GM12878 (cell line): ENCODE measurements around the gene ACSS1. TPM values are rescaled to one million over a fixed set of nuclear protein-coding genes. Genes with fewer than 3 reads are reported as not detected.

Experiments used
- ATAC-seq: fragments of 200-7000 bp; cut with Tn5 transposase; 3 replicates; pipeline ENCODE4 v1.9.1; 2020; ENCODE audit warnings: mild to moderate bottlenecking, moderate library complexity
- BruUV-seq: library from RNA; stranded (reverse); fragments of 400-500 nt; replicated peaks from 2 replicates; lab custom pipeline; 2021; lab: Mats Ljungman, UMichigan
- CTCF ChIA-PET: fragments of 300-600 bp; sonication (Branson Sonifier 250); formaldehyde crosslinking; extraction: SDS; loops from one replicate; lab custom pipeline; 2021; ENCODE audit warnings: inconsistent platforms; lab: Yijun Ruan, JAX
- POLR2A ChIA-PET: fragments of 350-600 bp; formaldehyde crosslinking; extraction: SDS; loops from one replicate; lab custom pipeline; 2021; ENCODE audit warnings: inconsistent platforms; lab: Charles Lee
- RAD21 ChIA-PET: fragments of 300-600 bp; sonication (Branson Sonifier 250); formaldehyde crosslinking; loops from one replicate; lab custom pipeline; 2023; ENCODE audit warnings: antibody characterized with exemption; ENCODE audit not compliant: unreplicated experiment; lab: Charles Lee
- SMC1A ChIA-PET: fragments of 300-600 bp; sonication (Branson Sonifier 250); formaldehyde crosslinking; loops from one replicate; lab custom pipeline; 2023; ENCODE audit not compliant: unreplicated experiment, uncharacterized antibody; lab: Charles Lee
- DNase-seq: peaks from one replicate; pipeline ENCODE4 v3.0.0-alpha.2; 2011; ENCODE audit warnings: low read depth, low spot score
- FAIRE-seq: peaks from 3 replicates; lab custom pipeline; 2011; peaks lifted over from hg19 to GRCh38; lab: Jason Lieb, UNC
- H2AFZ ChIP-seq: 2 replicates; pipeline ENCODE4 v1.6.0; 2011; ENCODE audit warnings: low read depth, low read length, control low read depth; ENCODE audit not compliant: control insufficient read depth
- H3K27ac ChIP-seq: 2 replicates; pipeline ENCODE4 v1.5.1; 2011; ENCODE audit warnings: control low read depth; ENCODE audit not compliant: control insufficient read depth, insufficient read depth
- H3K27me3 ChIP-seq, 2 experiments: replicated peaks in 1 of 2; 2 replicates each; pipeline versions ENCODE4 v1.6.0 to v1.6.1; 2011; ENCODE audit warnings: low read length in 1 of 2; ENCODE audit not compliant: control insufficient read depth in 2 of 2, insufficient read depth in 2 of 2
- H3K36me3 ChIP-seq, 2 experiments: 2 replicates each; pipeline ENCODE4 v1.5.1; 2011; ENCODE audit warnings: low read length in 1 of 2; ENCODE audit not compliant: control insufficient read depth in 2 of 2, insufficient read depth in 2 of 2
- H3K4me1 ChIP-seq: 2 replicates; pipeline ENCODE4 v1.6.1; 2011; ENCODE audit warnings: mild to moderate bottlenecking, low read length, moderate library complexity, mixed read lengths; ENCODE audit not compliant: control insufficient read depth, insufficient read depth
- H3K4me2 ChIP-seq: 2 replicates; pipeline ENCODE4 v1.6.0; 2011; ENCODE audit warnings: control low read depth; ENCODE audit not compliant: control insufficient read depth, insufficient read depth
- H3K4me3 ChIP-seq: fragments of 200-600 bp; sonication (generic); 2 replicates; pipeline ENCODE4 v1.5.1; 2016
- H3K79me2 ChIP-seq: 2 replicates; pipeline ENCODE4 v1.6.0; 2011; ENCODE audit warnings: low read length; ENCODE audit not compliant: control insufficient read depth, insufficient read depth
- H3K9ac ChIP-seq: 2 replicates; pipeline ENCODE4 v1.8.0; 2011; ENCODE audit warnings: low read length, control low read depth, mixed read lengths; ENCODE audit not compliant: control insufficient read depth, insufficient read depth
- H3K9me3 ChIP-seq: replicated peaks from 3 replicates; pipeline ENCODE4 v1.5.1; 2011; ENCODE audit warnings: mild to moderate bottlenecking, low read length; ENCODE audit not compliant: control insufficient read depth, insufficient read depth
- H4K20me1 ChIP-seq: 2 replicates; pipeline ENCODE4 v1.6.0; 2011; ENCODE audit not compliant: control insufficient read depth, insufficient read depth
- BCL3 ChIP-seq: IDR thresholded peaks from 2 replicates; pipeline ENCODE4 v1.6.1; 2011; ENCODE audit warnings: borderline replicate concordance, low read depth, mild to moderate bottlenecking, moderate library complexity, low read length; ENCODE audit not compliant: insufficient read depth, poor library complexity, severe bottlenecking
- CHD1 ChIP-seq: IDR thresholded peaks from 2 replicates; pipeline ENCODE4 v1.6.1; 2012; ENCODE audit warnings: low read depth, low read length, improper control_type of control experiment
- CHD4 ChIP-seq: fragments of 200-600 bp; sonication (generic); IDR thresholded peaks from 2 replicates; pipeline ENCODE4 v1.6.1; 2016; ENCODE audit warnings: mild to moderate bottlenecking
- CREB1 ChIP-seq: IDR thresholded peaks from 2 replicates; pipeline ENCODE4 v1.6.1; 2012; ENCODE audit warnings: low read depth, mild to moderate bottlenecking, inconsistent platforms
- DPF2 ChIP-seq: fragments of 450-650 bp; IDR thresholded peaks from 2 replicates; pipeline ENCODE4 v1.6.1; 2017; ENCODE audit warnings: mild to moderate bottlenecking
- EGR1 ChIP-seq, 2 experiments: IDR thresholded peaks; 1 replicate in 1 of 2; 2 replicates in 1 of 2; pipeline ENCODE4 v1.6.1; 2011 to 2012; ENCODE audit warnings: low read depth in 2 of 2, low read length in 2 of 2, borderline replicate concordance in 1 of 2, mild to moderate bottlenecking in 1 of 2, moderate library complexity in 1 of 2
- HDGF ChIP-seq: fragments of 450-650 bp; IDR thresholded peaks from 2 replicates; pipeline ENCODE4 v1.6.1; 2016; ENCODE audit warnings: antibody characterized with exemption
- IRF3 ChIP-seq: fragments of 450-650 bp; IDR thresholded peaks from 2 replicates; pipeline ENCODE4 v1.6.1; 2014; ENCODE audit warnings: mild to moderate bottlenecking
- KDM1A ChIP-seq: fragments of 200-600 bp; sonication (generic); IDR thresholded peaks from 2 replicates; pipeline ENCODE4 v1.6.1; 2016; ENCODE audit warnings: borderline replicate concordance
- MTA2 ChIP-seq: fragments of 450-650 bp; IDR thresholded peaks from 2 replicates; pipeline ENCODE4 v1.6.1; 2016; ENCODE audit warnings: low read depth, mild to moderate bottlenecking, moderate library complexity
- NFYB ChIP-seq: IDR thresholded peaks from 2 replicates; pipeline ENCODE4 v1.6.1; 2011; ENCODE audit warnings: low read depth, mild to moderate bottlenecking, low read length, improper control_type of control experiment, moderate library complexity; ENCODE audit not compliant: insufficient read depth
- POLR2AphosphoS2 ChIP-seq: IDR thresholded peaks from 2 replicates; pipeline ENCODE4 v1.6.1; 2011; ENCODE audit warnings: low read depth, mild to moderate bottlenecking, low read length, improper control_type of control experiment, moderate library complexity
- RAD51 ChIP-seq: fragments of 450-650 bp; IDR thresholded peaks from 2 replicates; pipeline ENCODE4 v1.6.1; 2016; ENCODE audit warnings: moderate library complexity, mild to moderate bottlenecking, inconsistent platforms
- RFX5 ChIP-seq: IDR thresholded peaks from 2 replicates; pipeline ENCODE4 v1.6.1; 2011; ENCODE audit warnings: low read depth, low read length, improper control_type of control experiment
- ZNF622 ChIP-seq: fragments of 450-650 bp; IDR thresholded peaks from 2 replicates; pipeline ENCODE4 v1.6.1; 2017; ENCODE audit warnings: mild to moderate bottlenecking, inconsistent platforms
- ZSCAN29 ChIP-seq: fragments of 450-650 bp; IDR thresholded peaks from 2 replicates; pipeline ENCODE4 v1.6.1; 2017; ENCODE audit warnings: mild to moderate bottlenecking, moderate library complexity
- WGBS: methylation state at CpG from one replicate; pipeline ENCODE4 v1.1.6; 2016; ENCODE audit warnings: low lambda C conversion rate; ENCODE audit not compliant: insufficient replicate concordance, insufficient coverage; ENCODE audit errors: missing lambda C conversion rate; 5-methylcytosine and 5-hydroxymethylcytosine counted together
- in situ Hi-C: fragments of 300-500 bp; cut with MboI; formaldehyde crosslinking; loops from 9 replicates; pipeline ENCODE4 v1.14.3; 2018; ENCODE audit warnings: mixed read lengths
- intact Hi-C: fragments of 100-400 bp; cut with micrococcal nuclease; formaldehyde crosslinking; loops from one replicate; pipeline ENCODE4 v1.14.2; 2022; ENCODE audit not compliant: unreplicated experiment
- polyA plus RNA-seq, 11 experiments: library from polyadenylated mRNA; depleted of rRNA in 4 of 11; unstranded in 6 of 11; stranded (reverse) in 5 of 11; fragments of >200 nt; fragmentation: Nextera tagmentation in 4 of 11; fragmentation: Illumina TruSeq in 1 of 11; extraction: Ambion mirVana in 4 of 11; extraction: Trizol in 1 of 11; gene quantifications; 1 replicate in 1 of 11; 2 replicates in 10 of 11; pipeline versions ENCODE4 v1.2.1 to v1.2.3, GENCODE V29; 2011 to 2016; ENCODE audit warnings: inconsistent platforms in 2 of 11, missing spikeins in 2 of 11, low read depth in 1 of 11
- total RNA-seq, 4 experiments: library from RNA; depleted of rRNA in 3 of 4; stranded (reverse); fragments of >200 nt in 3 of 4; fragmentation: Illumina TruSeq in 1 of 4; extraction: Trizol in 1 of 4; gene quantifications; 2 replicates each; pipeline versions ENCODE4 v1.2.1 to v1.2.3, GENCODE V29; 2013 to 2021

Gene ACSS1
- total and polyA plus RNA-seq, 10 of the 15 experiments (the other 5 are each of a cell fraction or from before 2014, with no cell fraction given), result 1.3 to 44.9 (median 31.1) TPM

DNA sequence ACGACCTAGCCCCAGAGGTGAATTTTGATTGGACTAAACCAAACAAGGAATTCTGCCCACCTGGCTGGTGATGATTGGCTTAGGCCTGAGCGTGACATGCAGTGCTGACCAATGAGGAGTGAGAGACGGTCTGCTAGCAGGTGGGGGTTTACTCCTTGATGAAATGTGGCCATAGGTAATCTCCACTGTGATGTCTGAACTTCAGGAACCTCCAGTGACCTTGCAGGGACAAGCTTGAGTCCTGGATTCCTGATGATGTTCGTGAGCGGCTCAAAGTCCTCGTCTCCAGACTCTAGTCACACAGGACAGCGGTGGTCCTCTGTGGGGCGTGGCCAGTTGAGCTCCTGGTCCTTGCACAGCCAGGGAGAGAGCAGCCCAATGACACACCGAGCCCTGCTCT lies 15.6 kb upstream of the ACSS1 start:
- DNase-seq (no peak), FAIRE-seq (no peak), ATAC-seq (no peak)
- Histone ChIP-seq H3K4me3 (no peak overlapping the region), H3K36me3 (no peaks in the 10 kb centered on the region), H3K4me2 (no peak overlapping the region), H3K79me2 (no peaks in the 10 kb centered on the region), H3K9me3 (no peaks in the 10 kb centered on the region), H3K27ac (no peak overlapping the region), H3K9ac (no peak overlapping the region), H3K4me1 (no peaks in the 10 kb centered on the region), H4K20me1 (no peaks in the 10 kb centered on the region), H3K27me3 (peaks cover 0 to 11% of the 10 kb centered on the region in 2 experiments; a peak in 3 of 4 replicates), H2AFZ (no peak overlapping the region)
- WGBS, result 43% methylated on average over 9 of the region's 9 CpGs
- CTCF ChIA-PET, result interaction anchor here (1.0 to 1.1 kb wide), 2 partner anchors 11 to 80 kb away, joined by 3 read pairs; no protein-coding TSS in a partner anchor
- POLR2A ChIA-PET, result no interaction called here
- RAD21 ChIA-PET, result no interaction called here
- intact Hi-C loops, result no loop called here
- TF ChIP-seq CHD4 (no peak), BCL3 (no peak), NFYB (peak; percentile 55; the same call in 1 of the 2 replicates), MTA2 (no peak)
- BruUV-seq, result no TSS peak
- SMC1A ChIA-PET, result no interaction called here
- in situ Hi-C loops, result loop anchor here (25.0 kb wide), 1 partner anchor 1711 kb away; the partner anchor contains the start of genes GZF1 and NXT1

DNA sequence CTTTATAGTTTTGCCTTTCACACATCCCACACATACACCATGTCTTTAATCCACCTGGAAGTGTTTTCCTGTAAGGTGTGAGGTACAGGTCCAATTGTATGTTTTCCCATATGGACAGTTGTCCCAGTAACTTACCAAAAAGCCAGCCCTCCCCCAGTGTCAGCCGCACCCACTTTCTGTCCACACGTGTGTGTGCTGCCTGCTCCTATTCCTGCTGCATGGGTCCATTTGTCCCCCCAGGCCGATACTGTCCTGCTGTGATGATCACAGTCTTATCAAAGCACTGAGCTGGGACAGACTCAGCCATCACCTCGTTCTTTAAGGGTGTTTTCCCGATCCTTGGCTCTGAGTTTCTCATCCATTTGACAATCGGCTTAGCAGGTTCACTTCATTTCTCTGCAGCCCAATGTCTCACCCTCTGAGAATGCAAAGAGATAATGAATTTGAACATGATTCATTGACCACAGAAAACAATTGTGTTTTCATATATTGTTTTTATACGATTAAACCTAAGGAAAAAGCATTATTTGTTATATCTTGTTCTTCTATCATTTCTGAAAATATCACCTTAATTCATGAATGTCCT lies 14.4 kb upstream of the ACSS1 start:
- no peak overlapping the region for H3K27ac ChIP-seq
- RAD21 ChIA-PET, result no interaction called here
- no peaks in the 10 kb centered on the region for H4K20me1 ChIP-seq
- no peak overlapping the region for H3K9ac ChIP-seq
- 25% methylated on average over 7 of the region's 7 CpGs for WGBS
- no TSS peak for BruUV-seq
- ATAC-seq (no peak), DNase-seq (no peak), FAIRE-seq (no peak)
- CTCF ChIA-PET, result no interaction called here
- POLR2A ChIA-PET, result no interaction called here
- no peak overlapping the region for H3K4me2 ChIP-seq
- no peak overlapping the region for H3K4me3 ChIP-seq
- SMC1A ChIA-PET, result no interaction called here
- no peaks in the 10 kb centered on the region for H3K4me1 ChIP-seq
- intact Hi-C loops (no loop called here), in situ Hi-C loops (loop anchor here (25.0 kb wide), 1 partner anchor 1710 kb away; the partner anchor contains the start of genes GZF1 and NXT1)
- H3K9me3 ChIP-seq, result no peaks in the 10 kb centered on the region
- no peaks in the 10 kb centered on the region for H3K79me2 ChIP-seq
- H3K36me3 ChIP-seq, result no peaks in the 10 kb centered on the region
- H2AFZ ChIP-seq, result no peak overlapping the region
- H3K27me3 ChIP-seq, result peaks cover 0 to 8% of the 10 kb centered on the region in 2 experiments; a peak in 1 of 4 replicates
- TF ChIP-seq IRF3 (no peak), DPF2 (no peak), CHD1 (no peak), POLR2AphosphoS2 (no peak), KDM1A (no peak), HDGF (no peak), ZSCAN29 (no peak), ZNF622 (no peak), CREB1 (no peak), EGR1 (IDR thresholded peaks at IDR 0.05; ENCODE audit: borderline replicate concordance in 1 of 2, low read depth in 2 of 2, low read length in 2 of 2) (no peak), RAD51 (no peak), RFX5 (no peak)
